Measurements from ENCODE around the gene PRRG3.

DNA sequence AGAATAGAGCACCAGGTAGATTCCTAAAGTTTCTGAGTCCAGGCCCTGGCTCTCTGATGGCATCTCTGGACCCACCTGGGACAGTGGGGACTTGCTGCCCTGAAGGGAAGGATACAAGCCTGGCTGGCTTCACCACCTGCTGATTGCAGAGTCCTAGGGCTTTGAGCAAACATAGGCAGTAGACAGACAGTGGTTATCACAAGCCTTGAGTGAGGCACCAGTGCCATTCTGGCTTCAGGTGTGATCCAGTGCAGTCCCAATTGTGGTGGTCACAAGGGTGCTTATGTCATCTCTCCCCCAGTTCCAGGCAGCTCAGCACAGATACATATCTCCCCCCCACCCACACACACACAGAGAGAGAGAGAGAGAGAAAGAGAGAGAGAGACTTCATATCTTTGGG is 6.6 kb upstream of the PRRG3 start:
- no peak for TF ChIP-seq POLR2A (IDR thresholded peaks at IDR 0.05)
- TF ChIP-seq, protein P1, sequence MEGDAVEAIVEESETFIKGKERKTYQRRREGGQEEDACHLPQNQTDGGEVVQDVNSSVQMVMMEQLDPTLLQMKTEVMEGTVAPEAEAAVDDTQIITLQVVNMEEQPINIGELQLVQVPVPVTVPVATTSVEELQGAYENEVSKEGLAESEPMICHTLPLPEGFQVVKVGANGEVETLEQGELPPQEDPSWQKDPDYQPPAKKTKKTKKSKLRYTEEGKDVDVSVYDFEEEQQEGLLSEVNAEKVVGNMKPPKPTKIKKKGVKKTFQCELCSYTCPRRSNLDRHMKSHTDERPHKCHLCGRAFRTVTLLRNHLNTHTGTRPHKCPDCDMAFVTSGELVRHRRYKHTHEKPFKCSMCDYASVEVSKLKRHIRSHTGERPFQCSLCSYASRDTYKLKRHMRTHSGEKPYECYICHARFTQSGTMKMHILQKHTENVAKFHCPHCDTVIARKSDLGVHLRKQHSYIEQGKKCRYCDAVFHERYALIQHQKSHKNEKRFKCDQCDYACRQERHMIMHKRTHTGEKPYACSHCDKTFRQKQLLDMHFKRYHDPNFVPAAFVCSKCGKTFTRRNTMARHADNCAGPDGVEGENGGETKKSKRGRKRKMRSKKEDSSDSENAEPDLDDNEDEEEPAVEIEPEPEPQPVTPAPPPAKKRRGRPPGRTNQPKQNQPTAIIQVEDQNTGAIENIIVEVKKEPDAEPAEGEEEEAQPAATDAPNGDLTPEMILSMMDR (IDR thresholded peaks at IDR 0.05), result no peak

Measured in breast epithelium (tissue), 3 donors.